ENCODE results near the gene LHFPL2.

The LHFPL2 gene

GRCh38 chr5:78638973-78639669 is 9.5 kb downstream of the LHFPL2 start:
- no peak for DNase-seq (ENCODE audit: low read depth, low spot score)
- TF ChIP-seq CTCF (IDR thresholded peaks at IDR 0.05; ENCODE audit: insufficient read depth, low read length, missing control alignments): no peak
- H3K4me3 ChIP-seq (ENCODE audit: low read depth, low read length): no peak overlapping the region
- ChIA-PET CTCF (interaction anchor here (1.0 to 1.7 kb wide), 4 partner anchors 12 to 261 kb away, joined by 3 to 4 read pairs (median 3); no protein-coding TSS in a partner anchor), POLR2A (interaction anchor here (1.2 kb wide), 1 partner anchor 9 kb away, joined by 3 read pairs; no protein-coding TSS in a partner anchor)

GRCh38 chr5:78638423-78638822 is 10.1 kb downstream of the LHFPL2 start:
- H3K4me3 ChIP-seq (ENCODE audit: low read depth, low read length): no peak overlapping the region
- DNase-seq (ENCODE audit: low read depth, low spot score): peak; percentile 59
- ChIA-PET CTCF (interaction anchor here (1.0 to 2.8 kb wide), 3 partner anchors 11 to 101 kb away, joined by 3 to 14 read pairs (median 3); no protein-coding TSS in a partner anchor), POLR2A (interaction anchor here (1.2 kb wide), 1 partner anchor 10 kb away, joined by 3 read pairs; no protein-coding TSS in a partner anchor)
- TF ChIP-seq CTCF (IDR thresholded peaks at IDR 0.05; ENCODE audit: insufficient read depth, low read length, missing control alignments): no peak

GRCh38 chr5:78637468-78637867 is 11.1 kb downstream of the LHFPL2 start:
- no peak overlapping the region for H3K4me3 ChIP-seq (ENCODE audit: low read depth, low read length)
- TF ChIP-seq CTCF (IDR thresholded peaks at IDR 0.05; ENCODE audit: insufficient read depth, low read length, missing control alignments): no peak
- POLR2A ChIA-PET: interaction anchor here (1.2 kb wide), 1 partner anchor 11 kb away, joined by 3 read pairs; no protein-coding TSS in a partner anchor
- CTCF ChIA-PET: interaction anchor here (0.7 to 2.8 kb wide), 7 partner anchors 9 to 262 kb away, joined by 3 to 15 read pairs (median 4); no protein-coding TSS in a partner anchor
- no peak for DNase-seq (ENCODE audit: low read depth, low spot score)

- ChIA-PET POLR2A (no interaction called here), CTCF (interaction anchor here (0.7 to 2.8 kb wide), 7 partner anchors 9 to 263 kb away, joined by 3 to 15 read pairs (median 4); no protein-coding TSS in a partner anchor)
- no peak overlapping the region for H3K4me3 ChIP-seq (ENCODE audit: low read depth, low read length)
- DNase-seq (ENCODE audit: low read depth, low spot score): no peak
- TF ChIP-seq CTCF (IDR thresholded peaks at IDR 0.05; ENCODE audit: insufficient read depth, low read length, missing control alignments): no peak
These were observed 11.9 kb downstream of the LHFPL2 start for GRCh38 chr5:78636682-78637081.

- ChIA-PET POLR2A (no interaction called here), CTCF (interaction anchor here (0.9 to 1.5 kb wide), 5 partner anchors 12 to 293 kb away, joined by 3 to 4 read pairs (median 3); no protein-coding TSS in a partner anchor)
- no peak for TF ChIP-seq CTCF (IDR thresholded peaks at IDR 0.05; ENCODE audit: insufficient read depth, low read length, missing control alignments)
- no peak for DNase-seq (ENCODE audit: low read depth, low spot score)
- no peak overlapping the region for H3K4me3 ChIP-seq (ENCODE audit: low read depth, low read length)
These were observed 13.9 kb downstream of the LHFPL2 start for GRCh38 chr5:78634634-78635033.

GRCh38 chr5:78634229-78634628 is 14.3 kb downstream of the LHFPL2 start:
- ChIA-PET CTCF (interaction anchor here (0.9 to 1.9 kb wide), 7 partner anchors 13 to 293 kb away, joined by 3 to 6 read pairs (median 3); no protein-coding TSS in a partner anchor), POLR2A (no interaction called here)
- DNase-seq (ENCODE audit: low read depth, low spot score): no peak
- no peak for TF ChIP-seq CTCF (IDR thresholded peaks at IDR 0.05; ENCODE audit: insufficient read depth, low read length, missing control alignments)
- H3K4me3 ChIP-seq (ENCODE audit: low read depth, low read length): no peak overlapping the region

Data from AG04449 (cell line).